NCI-H510A treated with DMSO at 0.1 percent for 48 hours (cell line): Measurements from ENCODE around the gene CEP41.

Source experiments
- DNase-seq: peaks from one replicate; lab custom pipeline; 2025; lab: John Stamatoyannopoulos, UW

Gene CEP41

GRCh38 chr7:130369110-130369711 lies 71.6 kb downstream of the CEP41 start:
- no peak for DNase-seq

GRCh38 chr7:130367836-130368746 lies 72.7 kb downstream of the CEP41 start:
- no peak for DNase-seq

- no peak for DNase-seq
Measured at GRCh38 chr7:130367088-130367755, 73.6 kb downstream of the CEP41 start.

GRCh38 chr7:130366564-130366963 lies 74.3 kb downstream of the CEP41 start:
- DNase-seq, result no peak

GRCh38 chr7:130365511-130366441 lies 75.0 kb downstream of the CEP41 start:
- DNase-seq, result peak; percentile 94

- no peak for DNase-seq
Measured at GRCh38 chr7:130365088-130365487, 75.7 kb downstream of the CEP41 start.

GRCh38 chr7:130364451-130364850 lies 76.4 kb downstream of the CEP41 start:
- no peak for DNase-seq

GRCh38 chr7:130363026-130363847 lies 77.6 kb downstream of the CEP41 start:
- DNase-seq, result no peak

GRCh38 chr7:130362251-130362816 lies 78.5 kb downstream of the CEP41 start:
- no peak for DNase-seq

GRCh38 chr7:130361681-130362080 lies 79.1 kb downstream of the CEP41 start:
- DNase-seq, result no peak

- no peak for DNase-seq
Measured at GRCh38 chr7:130360518-130360917, 80.3 kb downstream of the CEP41 start.

GRCh38 chr7:130359276-130359857 lies 81.4 kb downstream of the CEP41 start:
- DNase-seq, result no peak

GRCh38 chr7:130358471-130358870 lies 82.3 kb downstream of the CEP41 start:
- DNase-seq, result no peak

GRCh38 chr7:130356876-130357611 lies 83.8 kb downstream of the CEP41 start:
- DNase-seq, result no peak

GRCh38 chr7:130356121-130356875 lies 84.5 kb downstream of the CEP41 start:
- no peak for DNase-seq

GRCh38 chr7:130353196-130353595 lies 87.6 kb downstream of the CEP41 start:
- no peak for DNase-seq

GRCh38 chr7:130352194-130353074 lies 88.4 kb downstream of the CEP41 start:
- DNase-seq, result peak; percentile 39

GRCh38 chr7:130351791-130352090 lies 89.1 kb downstream of the CEP41 start:
- no peak for DNase-seq
